Activated T-helper 1 cell treated with Interleukin-2 at 50 U/mL for 16 hours (primary cell): Measurements from ENCODE around the gene CAD.
"Not testable (repeated sequence)": the region's sequence is repeated elsewhere in the genome, so short reads cannot be mapped to it uniquely, and the experiment has no call there.

Experiments used
- DNase-seq: peaks from one replicate; pipeline ENCODE4 v3.0.0-alpha.2; 2020; ENCODE audit warnings: low read depth

CAD gene

GRCh38 chr2:27217173-27218121 is at the start of gene CAD:
CAD (plus strand) TSS chr2:27217369; CDS start chr2:27217552, 183 bp downstream.
- peak; percentile 81 for DNase-seq

GRCh38 chr2:27170581-27171337 is 46.4 kb upstream of the CAD start:
- DNase-seq = no peak

GRCh38 chr2:27171351-27171848 is 45.8 kb upstream of the CAD start:
- DNase-seq = no peak

- DNase-seq = no peak
Observed at GRCh38 chr2:27174638-27175037, 42.5 kb upstream of the CAD start.

- DNase-seq = no peak
Observed at GRCh38 chr2:27175330-27175729, 41.8 kb upstream of the CAD start.

GRCh38 chr2:27175781-27176180 is 41.4 kb upstream of the CAD start:
- DNase-seq = not testable (repeated sequence)

GRCh38 chr2:27177441-27178351 is 39.5 kb upstream of the CAD start:
- no peak for DNase-seq

GRCh38 chr2:27178469-27178868 is 38.7 kb upstream of the CAD start:
- DNase-seq = no peak

GRCh38 chr2:27179344-27180000 is 37.7 kb upstream of the CAD start:
- DNase-seq = no peak

- no peak for DNase-seq
Observed at GRCh38 chr2:27182346-27182745, 34.8 kb upstream of the CAD start.

GRCh38 chr2:27184115-27184514 is 33.1 kb upstream of the CAD start:
- DNase-seq = no peak

GRCh38 chr2:27185331-27186026 is 31.7 kb upstream of the CAD start:
- DNase-seq = no peak

GRCh38 chr2:27186613-27187345 is 30.4 kb upstream of the CAD start:
- no peak for DNase-seq

GRCh38 chr2:27189989-27190388 is 27.2 kb upstream of the CAD start:
- DNase-seq = no peak

GRCh38 chr2:27191070-27191829 is 25.9 kb upstream of the CAD start:
- no peak for DNase-seq

GRCh38 chr2:27194538-27195354 is 22.4 kb upstream of the CAD start:
- no peak for DNase-seq

- not testable (repeated sequence) for DNase-seq
Observed at GRCh38 chr2:27195799-27196198, 21.4 kb upstream of the CAD start.

GRCh38 chr2:27198068-27198467 is 19.1 kb upstream of the CAD start:
- DNase-seq = not testable (repeated sequence)
